Airway epithelial cell (primary cell): ENCODE measurements around the gene TCF20. TPM values are rescaled to one million over a fixed set of nuclear protein-coding genes. Genes with fewer than 3 reads are reported as not detected.

Source experiments
- total RNA-seq: library from RNA; depleted of rRNA; stranded (reverse); fragments of >200 nt; gene quantifications from 2 replicates; pipeline ENCODE4 v1.2.3, GENCODE V29; 2015

Gene TCF20
- total RNA-seq, result 34.0 and 42.8 TPM in 2 replicates

DNA sequence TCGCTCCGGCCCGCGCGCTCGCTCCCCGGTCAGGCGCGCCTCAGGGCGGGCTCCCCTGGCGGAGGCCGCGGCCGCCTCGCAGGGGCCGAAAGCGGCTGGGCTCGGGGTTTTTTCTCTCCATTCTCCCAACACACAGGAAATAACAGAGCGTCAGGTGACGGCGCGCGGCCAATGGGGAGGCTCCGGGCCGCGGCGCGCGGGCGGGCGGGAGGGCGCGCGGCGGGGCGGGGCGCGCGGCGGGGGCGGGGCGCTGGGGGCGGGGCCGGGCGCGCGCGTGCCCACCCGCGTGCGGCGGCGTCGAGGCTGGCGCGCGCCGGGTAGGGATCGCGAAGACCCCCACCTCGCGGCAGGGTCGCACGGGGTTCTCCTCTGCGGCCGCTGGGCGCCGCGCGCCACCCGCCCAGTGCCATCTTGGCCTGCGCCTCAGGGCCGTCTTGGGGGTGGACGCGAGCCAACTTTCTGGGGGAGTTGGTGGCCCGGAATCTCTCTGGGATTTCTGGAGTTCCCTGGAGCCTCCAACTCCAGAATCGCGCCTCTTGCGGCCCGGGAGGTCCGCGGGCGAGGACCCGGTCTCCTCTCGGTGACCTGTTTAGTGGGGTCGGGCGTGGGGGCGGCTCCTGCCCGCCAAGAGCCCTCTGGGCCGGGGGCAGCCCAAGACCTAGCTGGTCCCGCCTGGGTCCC, at the start of gene TCF20:
Gene TCF20 (minus strand): TSS at position 144 of the 681 bp plus-strand sequence. CDS start 55,348 bp downstream, outside the sequence.

Other genes starting within 250 kb of the TCF20 start
- gene NAGA, start 199.8 kb downstream of the TCF20 start, total RNA-seq, result 30.2 and 32.7 TPM in 2 replicates
- 1.7 and 4.7 TPM in 2 replicates for gene PHETA2, start 196.4 kb downstream of the TCF20 start, total RNA-seq
- gene SMDT1, start 191.0 kb downstream of the TCF20 start, total RNA-seq, result 1.9 and 4.7 TPM in 2 replicates
- gene NDUFA6, start 179.9 kb downstream of the TCF20 start, total RNA-seq, result 54.3 and 88.2 TPM in 2 replicates
- 0.28 TPM in 1 of 2 replicates, not detected in the other for gene CYP2D6, start 139.8 kb downstream of the TCF20 start, total RNA-seq
- 0.07 TPM in 1 of 2 replicates, not detected in the other for gene NFAM1, start 161.8 kb upstream of the TCF20 start, total RNA-seq
- gene RRP7A, start 249.1 kb upstream of the TCF20 start, total RNA-seq, result 36.4 and 38.7 TPM in 2 replicates